Activated CD8-positive, alpha-beta T cell treated with anti-CD3 and anti-CD28 coated beads, Interleukin-2, amount 10 ng/mL, durations not matched to agents 7 days and 5 days (primary cell): ENCODE results near the gene HERC2. TPM values are rescaled to one million over a fixed set of nuclear protein-coding genes. Genes with fewer than 3 reads are reported as not detected.
"Not testable (repeated sequence)": the region's sequence is repeated elsewhere in the genome, so short reads cannot be mapped to it uniquely, and the experiment has no call there.

ENCODE experiments used
- ATAC-seq: fragments of 150-1000 bp; cut with Tn5 transposase; one replicate; pipeline ENCODE4 v1.10.0; 2021; ENCODE audit warnings: moderate library complexity
- CTCF ChIA-PET: fragments of 350-600 bp; sonication (Branson Sonifier 250); formaldehyde crosslinking; loops from one replicate; lab custom pipeline; 2021; ENCODE audit warnings: antibody characterized with exemption; lab: Charles Lee
- POLR2A ChIA-PET: fragments of 350-600 bp; sonication (Branson Sonifier 250); formaldehyde crosslinking; loops from one replicate; lab custom pipeline; 2021; ENCODE audit warnings: antibody characterized with exemption; lab: Charles Lee
- DNase-seq: peaks from one replicate; pipeline ENCODE4 v3.0.0-alpha.2; 2020
- H3K27ac Mint-ChIP-seq: one replicate; pipeline ENCODE4 v1.8.0; 2021; ENCODE audit warnings: mild to moderate bottlenecking, mixed read lengths
- H3K27me3 Mint-ChIP-seq: one replicate; pipeline ENCODE4 v1.8.0; 2021; ENCODE audit warnings: low read depth, mixed read lengths
- H3K36me3 Mint-ChIP-seq: one replicate; pipeline ENCODE4 v1.8.0; 2021; ENCODE audit warnings: low read depth, mixed read lengths
- H3K4me1 Mint-ChIP-seq: one replicate; pipeline ENCODE4 v1.8.0; 2021; ENCODE audit warnings: low read depth, mixed read lengths
- H3K4me3 Mint-ChIP-seq: one replicate; pipeline ENCODE4 v1.8.0; 2021; ENCODE audit warnings: mild to moderate bottlenecking, mixed read lengths
- H3K9me3 Mint-ChIP-seq: one replicate; pipeline ENCODE4 v1.8.0; 2022; ENCODE audit warnings: mixed read lengths; ENCODE audit not compliant: insufficient read depth
- total RNA-seq, 2 experiments: library from RNA; stranded (reverse); gene quantifications; one replicate each; pipeline ENCODE4 v1.2.3, GENCODE V29; 2021

The HERC2 gene
- total RNA-seq, 2 experiments from 2014 or later: 42.6 to 44.7 TPM

DNA sequence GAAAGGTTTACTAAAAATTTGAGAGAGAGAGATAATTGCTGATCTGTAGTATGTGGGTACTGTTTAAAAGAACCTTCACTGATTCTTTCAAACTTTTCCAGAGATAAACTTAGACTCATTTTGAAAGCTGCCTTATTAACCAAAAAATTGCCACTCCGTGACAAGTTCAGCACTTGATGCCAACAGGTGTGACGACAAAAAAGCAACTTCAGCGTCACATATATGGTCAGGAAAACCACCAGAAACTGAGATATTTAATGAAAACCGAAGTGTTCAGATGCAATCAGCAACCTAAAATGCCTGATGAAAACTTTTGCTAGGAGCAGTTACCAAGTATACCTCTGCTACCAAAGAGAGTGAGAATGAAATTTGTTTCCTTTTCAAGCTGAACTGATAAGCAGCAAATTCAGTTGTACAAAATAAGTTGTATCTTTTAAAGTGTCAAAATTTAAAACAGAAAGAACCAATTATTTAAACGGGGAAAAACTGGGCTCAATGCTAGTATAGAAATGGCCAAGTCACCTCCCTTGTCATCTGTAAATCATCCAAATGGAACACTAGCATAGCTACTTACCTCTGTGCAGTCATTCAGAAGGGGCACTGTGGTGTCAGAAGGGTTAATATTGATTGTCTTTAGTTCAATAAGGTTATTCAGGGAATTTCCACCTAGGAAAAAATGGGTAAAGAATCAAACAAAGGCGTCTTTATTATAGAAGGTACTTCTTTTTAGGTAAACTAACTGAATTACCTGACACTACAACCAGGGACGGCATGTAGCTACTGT, 131.4 kb downstream of the HERC2 start:
- Mint-ChIP-seq H3K36me3 (peaks cover 24% of the 10 kb centered on the region), H3K9me3 (no peaks in the 10 kb centered on the region), H3K4me3 (no peak overlapping the region), H3K27ac (no peak overlapping the region), H3K27me3 (no peaks in the 10 kb centered on the region), H3K4me1 (peaks cover 6% of the 10 kb centered on the region)
- CTCF ChIA-PET: no interaction called here
- DNase-seq (no peak), ATAC-seq (no peak)
- POLR2A ChIA-PET: no interaction called here

- no peaks in the 10 kb centered on the region for H3K9me3 Mint-ChIP-seq
- peaks cover 10% of the 10 kb centered on the region for H3K36me3 Mint-ChIP-seq
- no peak overlapping the region for H3K27ac Mint-ChIP-seq
- H3K27me3 Mint-ChIP-seq: no peaks in the 10 kb centered on the region
- CTCF ChIA-PET: no interaction called here
- DNase-seq (no peak), ATAC-seq (no peak)
- POLR2A ChIA-PET: no interaction called here
- no peaks in the 10 kb centered on the region for H3K4me1 Mint-ChIP-seq
- no peak overlapping the region for H3K4me3 Mint-ChIP-seq
These were observed 136.7 kb downstream of the HERC2 start for GRCh38 chr15:28185148-28185895.

GRCh38 chr15:28184166-28184565, 137.8 kb downstream of the HERC2 start:
- Mint-ChIP-seq H3K4me1 (no peaks in the 10 kb centered on the region), H3K36me3 (peaks cover 9% of the 10 kb centered on the region), H3K4me3 (no peak overlapping the region), H3K9me3 (no peaks in the 10 kb centered on the region), H3K27ac (no peak overlapping the region), H3K27me3 (no peaks in the 10 kb centered on the region)
- CTCF ChIA-PET: no interaction called here
- ATAC-seq: no peak
- POLR2A ChIA-PET: no interaction called here
- no peak for DNase-seq

GRCh38 chr15:28182731-28183130, 139.2 kb downstream of the HERC2 start:
- Mint-ChIP-seq H3K4me3 (no peak overlapping the region), H3K27ac (no peak overlapping the region), H3K4me1 (no peaks in the 10 kb centered on the region), H3K27me3 (no peaks in the 10 kb centered on the region), H3K9me3 (no peaks in the 10 kb centered on the region), H3K36me3 (peaks cover 4% of the 10 kb centered on the region)
- CTCF ChIA-PET: no interaction called here
- ATAC-seq: no peak
- DNase-seq: no peak
- POLR2A ChIA-PET: no interaction called here

GRCh38 chr15:28182216-28182615, 139.8 kb downstream of the HERC2 start:
- DNase-seq: no peak
- no peak overlapping the region for H3K27ac Mint-ChIP-seq
- ChIA-PET CTCF (no interaction called here), POLR2A (no interaction called here)
- H3K9me3 Mint-ChIP-seq: no peaks in the 10 kb centered on the region
- H3K27me3 Mint-ChIP-seq: no peaks in the 10 kb centered on the region
- peaks cover 2% of the 10 kb centered on the region for H3K36me3 Mint-ChIP-seq
- no peaks in the 10 kb centered on the region for H3K4me1 Mint-ChIP-seq
- ATAC-seq: no peak
- H3K4me3 Mint-ChIP-seq: no peak overlapping the region

GRCh38 chr15:28181366-28181765, 140.6 kb downstream of the HERC2 start:
- H3K4me1 Mint-ChIP-seq: no peaks in the 10 kb centered on the region
- H3K36me3 Mint-ChIP-seq: no peaks in the 10 kb centered on the region
- H3K4me3 Mint-ChIP-seq: no peak overlapping the region
- ATAC-seq: no peak
- POLR2A ChIA-PET: no interaction called here
- H3K9me3 Mint-ChIP-seq: no peaks in the 10 kb centered on the region
- no peak overlapping the region for H3K27ac Mint-ChIP-seq
- H3K27me3 Mint-ChIP-seq: no peaks in the 10 kb centered on the region
- no peak for DNase-seq
- CTCF ChIA-PET: no interaction called here

DNA sequence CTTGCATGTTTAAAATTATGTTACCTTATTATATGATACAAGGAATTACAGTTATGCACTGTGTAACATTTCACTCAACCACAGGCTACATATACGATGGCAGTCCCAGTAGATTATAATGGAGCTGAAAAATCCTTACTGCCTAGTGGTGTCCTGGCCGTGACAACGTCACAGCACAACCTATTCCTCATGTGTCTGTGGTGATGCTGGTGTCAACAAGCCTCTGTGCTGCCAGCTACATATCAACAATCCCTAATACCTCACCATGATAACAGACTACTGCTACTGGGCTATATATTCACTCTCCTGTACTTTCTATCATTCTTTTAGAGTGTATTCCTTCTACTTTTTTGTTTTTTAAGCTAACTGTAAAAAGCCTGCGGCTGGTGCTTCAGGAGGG, 142.7 kb downstream of the HERC2 start:
- POLR2A ChIA-PET: no interaction called here
- Mint-ChIP-seq H3K27me3 (no peaks in the 10 kb centered on the region), H3K9me3 (no peaks in the 10 kb centered on the region), H3K36me3 (no peaks in the 10 kb centered on the region), H3K4me3 (no peak overlapping the region), H3K4me1 (peaks cover 2% of the 10 kb centered on the region), H3K27ac (no peak overlapping the region)
- CTCF ChIA-PET: no interaction called here
- DNase-seq (no peak), ATAC-seq (no peak)

- POLR2A ChIA-PET: no interaction called here
- no peak for ATAC-seq
- Mint-ChIP-seq H3K9me3 (no peaks in the 10 kb centered on the region), H3K4me3 (no peak overlapping the region), H3K27me3 (no peaks in the 10 kb centered on the region), H3K27ac (no peak overlapping the region), H3K36me3 (no peaks in the 10 kb centered on the region), H3K4me1 (peaks cover 2% of the 10 kb centered on the region)
- DNase-seq: no peak
- CTCF ChIA-PET: no interaction called here
These were observed 143.3 kb downstream of the HERC2 start for GRCh38 chr15:28178727-28179126.

- ChIA-PET CTCF (no interaction called here), POLR2A (no interaction called here)
- H3K4me3 Mint-ChIP-seq: no peak overlapping the region
- no peaks in the 10 kb centered on the region for H3K36me3 Mint-ChIP-seq
- H3K27me3 Mint-ChIP-seq: no peaks in the 10 kb centered on the region
- H3K27ac Mint-ChIP-seq: no peak overlapping the region
- H3K9me3 Mint-ChIP-seq: no peaks in the 10 kb centered on the region
- no peak for ATAC-seq
- H3K4me1 Mint-ChIP-seq: peaks cover 2% of the 10 kb centered on the region
- DNase-seq: no peak
These were observed 143.7 kb downstream of the HERC2 start for GRCh38 chr15:28178290-28178689.

GRCh38 chr15:28169366-28169765, 152.6 kb downstream of the HERC2 start:
- ChIA-PET CTCF (no interaction called here), POLR2A (no interaction called here)
- no peaks in the 10 kb centered on the region for H3K9me3 Mint-ChIP-seq
- H3K27me3 Mint-ChIP-seq: no peaks in the 10 kb centered on the region
- ATAC-seq (no peak), DNase-seq (no peak)
- peaks cover 41% of the 10 kb centered on the region for H3K36me3 Mint-ChIP-seq
- no peak overlapping the region for H3K27ac Mint-ChIP-seq
- peaks cover 4% of the 10 kb centered on the region for H3K4me1 Mint-ChIP-seq
- no peak overlapping the region for H3K4me3 Mint-ChIP-seq

DNA sequence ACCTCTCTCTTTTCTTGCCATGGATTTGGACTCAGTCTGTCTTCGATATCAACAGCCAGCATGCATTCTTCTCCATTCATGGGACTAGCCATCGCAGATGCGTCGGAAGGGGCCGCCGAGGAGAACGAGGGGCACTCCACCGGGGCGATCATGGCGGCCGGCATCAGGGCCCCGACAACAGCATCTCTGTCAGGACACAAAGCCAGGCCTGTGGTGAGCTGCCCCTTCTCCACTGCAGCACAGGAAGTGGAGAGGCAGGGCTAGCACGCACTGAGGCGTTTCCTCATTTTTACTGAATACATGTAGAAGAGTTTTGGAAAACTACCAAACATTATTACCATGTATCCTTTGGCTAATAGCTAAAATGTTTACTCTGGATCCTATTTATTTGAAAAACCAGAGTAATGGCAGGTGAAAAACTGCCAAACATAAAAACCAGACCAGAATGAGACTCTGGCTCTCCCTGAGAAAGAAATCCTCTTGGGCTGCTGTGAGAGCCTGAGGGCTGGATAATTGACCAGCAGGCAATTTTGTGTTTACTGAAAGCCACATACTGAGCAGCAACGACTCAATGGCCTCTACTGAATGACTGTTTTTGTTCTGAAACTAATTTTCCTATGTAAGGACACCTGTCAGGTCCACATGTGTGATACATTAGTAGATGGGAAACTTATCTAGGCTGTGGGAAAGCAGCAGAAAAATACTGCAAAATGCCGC, 153.4 kb downstream of the HERC2 start:
- H3K4me1 Mint-ChIP-seq, H3K27me3 Mint-ChIP-seq, H3K4me3 Mint-ChIP-seq, POLR2A ChIA-PET, DNase-seq, ATAC-seq, H3K9me3 Mint-ChIP-seq, H3K27ac Mint-ChIP-seq, CTCF ChIA-PET: not testable (repeated sequence)
- peaks cover 41% of the 10 kb centered on the region for H3K36me3 Mint-ChIP-seq

GRCh38 chr15:28167042-28167441, 154.9 kb downstream of the HERC2 start:
- no peak for ATAC-seq
- Mint-ChIP-seq H3K36me3 (peaks cover 48% of the 10 kb centered on the region), H3K27me3 (no peaks in the 10 kb centered on the region), H3K9me3 (no peaks in the 10 kb centered on the region), H3K4me1 (peaks cover 3% of the 10 kb centered on the region), H3K27ac (no peak overlapping the region), H3K4me3 (no peak overlapping the region)
- DNase-seq: no peak
- CTCF ChIA-PET: no interaction called here
- POLR2A ChIA-PET: no interaction called here
